H1 (cell line): Measurements from ENCODE around the gene TRIM50. TPM values are rescaled to one million over a fixed set of nuclear protein-coding genes. Genes with fewer than 3 reads are reported as not detected.

ENCODE experiments used
- CTCF ChIA-PET: fragments of 300-600 bp; sonication (Branson Sonifier 250); formaldehyde crosslinking; loops from one replicate; lab custom pipeline; 2021; ENCODE audit not compliant: partially characterized antibody; lab: Charles Lee
- POLR2A ChIA-PET: fragments of 300-600 bp; sonication (Branson Sonifier 250); formaldehyde crosslinking; loops from one replicate; lab custom pipeline; 2021; ENCODE audit warnings: inconsistent platforms; ENCODE audit not compliant: partially characterized antibody; lab: Charles Lee
- DNase-seq, 2 experiments: peaks; one replicate each; pipeline versions ENCODE4 v3.0.0 to v3.0.0-alpha.2; 2010 to 2022; ENCODE audit warnings: low spot score in 2 of 2, low read depth in 1 of 2, mixed read lengths in 1 of 2
- FAIRE-seq: peaks from 2 replicates; lab custom pipeline; 2011; peaks lifted over from hg19 to GRCh38; lab: Jason Lieb, UNC
- H2AFZ ChIP-seq: 2 replicates; pipeline ENCODE4 v1.8.1; 2012; ENCODE audit warnings: low read length, inconsistent platforms
- H2AK5ac ChIP-seq: 2 replicates; pipeline ENCODE4 v1.6.1; 2013; ENCODE audit warnings: low read depth, low read length
- H2BK120ac ChIP-seq: replicated peaks from 2 replicates; pipeline ENCODE3; 2013; ENCODE audit warnings: low read depth, low read length, inconsistent platforms
- H2BK12ac ChIP-seq: 2 replicates; pipeline ENCODE4 v1.6.1; 2013; ENCODE audit warnings: low read depth, low read length
- H2BK15ac ChIP-seq: 2 replicates; pipeline ENCODE4 v1.6.1; 2013; ENCODE audit warnings: low read length
- H2BK20ac ChIP-seq: 2 replicates; pipeline ENCODE4 v1.6.1; 2013; ENCODE audit warnings: low read length
- H2BK5ac ChIP-seq: 2 replicates; pipeline ENCODE4 v1.6.1; 2013; ENCODE audit warnings: low read depth, low read length
- H3K14ac ChIP-seq: 2 replicates; pipeline ENCODE4 v1.6.1; 2013; ENCODE audit warnings: inconsistent platforms; ENCODE audit not compliant: insufficient read length
- H3K18ac ChIP-seq: 2 replicates; pipeline ENCODE4 v1.6.1; 2013; ENCODE audit warnings: low read length; ENCODE audit errors: extremely low read depth
- H3K23ac ChIP-seq: 2 replicates; pipeline ENCODE4 v1.6.1; 2013; ENCODE audit warnings: inconsistent platforms; ENCODE audit not compliant: insufficient read length
- H3K23me2 ChIP-seq: 2 replicates; pipeline ENCODE4 v1.6.1; 2013; ENCODE audit warnings: low read depth, low read length
- H3K27ac ChIP-seq: 2 replicates; pipeline ENCODE4 v1.6.1; 2011; ENCODE audit warnings: low read depth, low read length, inconsistent platforms
- H3K27me3 ChIP-seq, 4 experiments: replicated peaks in 1 of 4; 1 replicate in 1 of 4; 2 replicates in 3 of 4; pipeline versions ENCODE4 v1.6.1 to v1.8.1; 2011 to 2013; ENCODE audit warnings: low read length in 3 of 4, mild to moderate bottlenecking in 3 of 4, inconsistent platforms in 2 of 4, mixed read lengths in 2 of 4, moderate library complexity in 1 of 4; ENCODE audit not compliant: control insufficient read depth in 3 of 4, insufficient read depth in 3 of 4; ENCODE audit errors: extremely low read depth in 1 of 4
- H3K36me3 ChIP-seq, 4 experiments: 2 replicates each; pipeline versions ENCODE4 v1.6.1 to v1.8.1; 2011 to 2013; ENCODE audit warnings: mild to moderate bottlenecking in 4 of 4, low read length in 3 of 4, moderate library complexity in 2 of 4, control low read depth in 1 of 4, inconsistent platforms in 1 of 4; ENCODE audit not compliant: insufficient read depth in 4 of 4, control insufficient read depth in 2 of 4
- H3K4ac ChIP-seq: replicated peaks from 2 replicates; pipeline ENCODE3; 2013; ENCODE audit warnings: low read length, low read depth, mixed read lengths, inconsistent platforms; ENCODE audit not compliant: insufficient read length
- H3K4me1 ChIP-seq, 4 experiments: replicated peaks in 1 of 4; 1 replicate in 1 of 4; 2 replicates in 3 of 4; pipeline versions ENCODE4 v1.6.1 to v1.8.1; 2011 to 2013; ENCODE audit warnings: low read length in 3 of 4, inconsistent platforms in 2 of 4, mixed read lengths in 1 of 4; ENCODE audit not compliant: insufficient read depth in 4 of 4, control insufficient read depth in 3 of 4
- H3K4me2 ChIP-seq, 2 experiments: 2 replicates each; pipeline versions ENCODE4 v1.6.1 to v1.8.1; 2011 to 2013; ENCODE audit warnings: low read depth in 2 of 2, low read length in 2 of 2, control low read depth in 1 of 2, inconsistent platforms in 1 of 2, mild to moderate bottlenecking in 1 of 2; ENCODE audit not compliant: insufficient read depth in 1 of 2
- H3K4me3 ChIP-seq, 4 experiments: fragments of 200-600, 300-600 bp in 1 of 4; sonication (generic), shearing (Covaris generic), sonication (Bioruptor Twin) in 1 of 4; 2 replicates each; pipeline versions ENCODE4 v1.5.1 to v1.8.1; 2011 to 2016; ENCODE audit warnings: low read length in 4 of 4, low read depth in 3 of 4, control low read depth in 2 of 4, inconsistent platforms in 2 of 4, mild to moderate bottlenecking in 2 of 4, mixed read lengths in 1 of 4, moderate library complexity in 1 of 4; ENCODE audit not compliant: insufficient read depth in 2 of 4; ENCODE audit errors: extremely low read depth in 1 of 4
- H3K56ac ChIP-seq: replicated peaks from 2 replicates; pipeline ENCODE3; 2013; ENCODE audit warnings: low read depth, mild to moderate bottlenecking, mixed read lengths, low read length, inconsistent platforms; ENCODE audit not compliant: insufficient read length
- H3K79me1 ChIP-seq: 2 replicates; pipeline ENCODE4 v1.6.1; 2013; ENCODE audit warnings: low read depth, low read length, control low read depth
- H3K79me2 ChIP-seq, 2 experiments: 2 replicates each; pipeline versions ENCODE4 v1.6.1 to v1.8.1; 2012 to 2013; ENCODE audit warnings: low read length in 2 of 2, mild to moderate bottlenecking in 2 of 2, inconsistent platforms in 1 of 2; ENCODE audit not compliant: insufficient read depth in 2 of 2, control insufficient read depth in 1 of 2
- H3K9ac ChIP-seq, 4 experiments: replicated peaks in 1 of 4; 1 replicate in 1 of 4; 2 replicates in 3 of 4; pipeline versions ENCODE4 v1.6.1 to v1.8.1; 2011 to 2013; ENCODE audit warnings: low read depth in 3 of 4, low read length in 3 of 4, control low read depth in 2 of 4, mild to moderate bottlenecking in 2 of 4, moderate library complexity in 2 of 4, inconsistent platforms in 1 of 4; ENCODE audit errors: extremely low read depth in 1 of 4
- H3K9me3 ChIP-seq, 2 experiments: 2 replicates each; pipeline versions ENCODE4 v1.6.1 to v1.8.1; 2012 to 2013; ENCODE audit warnings: mild to moderate bottlenecking in 2 of 2, moderate library complexity in 2 of 2, control low read depth in 1 of 2, inconsistent platforms in 1 of 2, low read depth in 1 of 2, low read length in 1 of 2, mixed read lengths in 1 of 2; ENCODE audit not compliant: insufficient read depth in 2 of 2
- H4K20me1 ChIP-seq, 2 experiments: replicated peaks in 1 of 2; 2 replicates each; pipeline versions ENCODE3 to v1.8.1; 2011 to 2013; ENCODE audit warnings: inconsistent platforms in 2 of 2, low read length in 2 of 2, mild to moderate bottlenecking in 1 of 2; ENCODE audit not compliant: insufficient read depth in 2 of 2, control insufficient read depth in 1 of 2
- H4K5ac ChIP-seq: 2 replicates; pipeline ENCODE4 v1.6.1; 2013; ENCODE audit warnings: low read length, low read depth, mixed read lengths, inconsistent platforms; ENCODE audit not compliant: insufficient read length
- H4K8ac ChIP-seq: 2 replicates; pipeline ENCODE4 v1.8.0; 2013; ENCODE audit warnings: mild to moderate bottlenecking, moderate library complexity, low read length, inconsistent platforms; ENCODE audit not compliant: insufficient read depth; ENCODE audit errors: extremely low read depth
- H4K91ac ChIP-seq: replicated peaks from 2 replicates; pipeline ENCODE3; 2013; ENCODE audit warnings: low read length, mixed read lengths, inconsistent platforms; ENCODE audit not compliant: insufficient read length
- ATF3 ChIP-seq: IDR thresholded peaks from 2 replicates; pipeline ENCODE4 v1.6.1; 2011; ENCODE audit warnings: low read depth, mild to moderate bottlenecking, low read length; ENCODE audit not compliant: insufficient read depth
- BRCA1 ChIP-seq: IDR thresholded peaks from 2 replicates; pipeline ENCODE4 v1.6.1; 2012; ENCODE audit warnings: low read depth, low read length, improper control_type of control experiment
- CTCF ChIP-seq, 3 experiments: IDR thresholded peaks; 1 replicate in 2 of 3; 2 replicates in 1 of 3; pipeline versions ENCODE4 v1.5.1 to v1.6.1; 2011; ENCODE audit warnings: low read length in 3 of 3, mild to moderate bottlenecking in 3 of 3, inconsistent platforms in 2 of 3, low read depth in 1 of 3, moderate library complexity in 1 of 3; ENCODE audit not compliant: insufficient read depth in 1 of 3; ENCODE audit errors: control extremely low read depth in 1 of 3
- E2F6 ChIP-seq: IDR thresholded peaks from 2 replicates; pipeline ENCODE4 v1.6.1; 2012; ENCODE audit warnings: inconsistent platforms
- FOSL1 ChIP-seq: IDR thresholded peaks from 2 replicates; pipeline ENCODE4 v1.6.1; 2011; ENCODE audit warnings: mild to moderate bottlenecking, low read depth, low read length, moderate library complexity; ENCODE audit not compliant: insufficient read depth
- MAX ChIP-seq: IDR thresholded peaks from 2 replicates; pipeline ENCODE4 v1.6.1; 2012; ENCODE audit warnings: inconsistent platforms
- RAD21 ChIP-seq, 2 experiments: IDR thresholded peaks in 1 of 2; conservative IDR thresholded peaks in 1 of 2; 2 replicates each; pipeline ENCODE4 v1.6.1; 2011; ENCODE audit warnings: low read depth in 2 of 2, low read length in 2 of 2, improper control_type of control experiment in 1 of 2, inconsistent platforms in 1 of 2, mild to moderate bottlenecking in 1 of 2, moderate library complexity in 1 of 2
- SP2 ChIP-seq: IDR thresholded peaks from 2 replicates; pipeline ENCODE4 v1.6.1; 2012; ENCODE audit warnings: mild to moderate bottlenecking, low read length, inconsistent platforms
- WGBS, 2 experiments: shearing (Covaris generic) in 1 of 2; methylation state at CpG; one replicate each; pipeline versions ENCODE4 v1.1.6 to v1.1.7; 2013 to 2015; ENCODE audit warnings: low lambda C conversion rate in 2 of 2, mixed read lengths in 2 of 2, inconsistent platforms in 1 of 2, low coverage in 1 of 2, missing lambda C conversion rate in 1 of 2; ENCODE audit not compliant: insufficient replicate concordance in 2 of 2, insufficient coverage in 1 of 2, insufficient read length in 1 of 2; ENCODE audit errors: extremely low coverage in 1 of 2, missing lambda C conversion rate in 1 of 2; 5-methylcytosine and 5-hydroxymethylcytosine counted together
- polyA plus RNA-seq, 7 experiments: library from polyadenylated mRNA; depleted of rRNA in 3 of 7; stranded (reverse) in 5 of 7; unstranded in 2 of 7; fragments of >200 nt in 5 of 7; fragments of 200-250 nt in 2 of 7; gene quantifications; 1 replicate in 5 of 7; 2 replicates in 1 of 7; 4 replicates in 1 of 7; pipeline versions ENCODE4 v1.2.1 to v1.2.3, GENCODE V29; 2011 to 2013; ENCODE audit warnings: missing spikeins in 2 of 7, mixed read lengths in 2 of 7
- total RNA-seq: library from RNA; stranded (reverse); fragmentation: NEBNext Ultra II Directional; extraction: Animal tissue kit (Norgen Biotek cat#: 25700); gene quantifications from 2 replicates; pipeline ENCODE4 v1.2.1, GENCODE V29; 2021

Gene TRIM50
- total and polyA plus RNA-seq, 2 of the 8 experiments (the other 6 are each of a cell fraction or from before 2014, with no cell fraction given), result 0.12 TPM; not detected in 1

- Histone ChIP-seq H3K4me2 (no peak overlapping the region), H3K14ac (no peak overlapping the region), H3K4ac (no peak overlapping the region), H4K20me1 (no peaks in the 10 kb centered on the region), H3K9me3 (no peaks in the 10 kb centered on the region), H2BK15ac (peak overlapping the region; percentile 94), H3K23ac (no peak overlapping the region), H4K91ac (no peak overlapping the region), H2BK20ac (no peak overlapping the region; the same call in 1 of the 2 replicates), H4K5ac (no peak overlapping the region), H2BK120ac (peak overlapping the region; percentile 45), H3K56ac (no peak overlapping the region), H3K9ac (no peak overlapping the region), H2BK5ac (no peak overlapping the region), H3K18ac (no peak overlapping the region), H2AK5ac (no peak overlapping the region), H4K8ac (no peak overlapping the region), H3K27me3 (no peaks in the 10 kb centered on the region; a peak in 1 of 7 replicates), H3K23me2 (no peaks in the 10 kb centered on the region), H3K4me1 (peaks cover 0 to 17% (median 4%) of the 10 kb centered on the region in 4 experiments; a peak in 5 of 7 replicates), H3K79me1 (no peaks in the 10 kb centered on the region), H3K36me3 (no peaks in the 10 kb centered on the region), H3K27ac (no peak overlapping the region), H2AFZ (peak overlapping the region; percentile 61; the same call in 1 of the 2 replicates), H3K4me3 (no peak overlapping the region), H2BK12ac (peak overlapping the region; percentile 94; the same call in 1 of the 2 replicates), H3K79me2 (no peaks in the 10 kb centered on the region)
- no peak for DNase-seq
- no peak for FAIRE-seq
- CTCF ChIA-PET, result interaction anchor here (0.8 to 3.7 kb wide), 15 partner anchors 10 to 114 kb away, joined by 3 to 36 read pairs (median 5); no protein-coding TSS in a partner anchor
- POLR2A ChIA-PET, result interaction anchor here (0.7 to 1.8 kb wide), 2 partner anchors 10 to 11 kb away, joined by 4 read pairs; no protein-coding TSS in a partner anchor
- WGBS, 2 experiments, result 90% methylated on average over 8 of the region's 8 CpGs; no CpG with 5 or more reads in 1 of the 2 experiments
- TF ChIP-seq BRCA1 (no peak), ATF3 (no peak), RAD21 (IDR thresholded peaks at IDR 0.05 in 1 of 2, conservative IDR thresholded peaks at IDR 0.05 in 1 of 2; ENCODE audit: low read depth in 2 of 2, low read length in 2 of 2) (peak; percentile 42 to 63), SP2 (no peak), FOSL1 (no peak), MAX (0 out of 2 replicates have a peak, but pooled peaks have one; percentile 55), E2F6 (peak; percentile 51; the same call in 1 of the 2 replicates), CTCF (IDR thresholded peaks at IDR 0.05; ENCODE audit: control extremely low read depth in 1 of 3, insufficient read depth in 1 of 3, low read depth in 1 of 3, low read length in 3 of 3) (peak in 2 of 3 experiments; percentile 48 to 59; a peak in 3 of 4 replicates)
These were observed 14.8 kb upstream of the TRIM50 start for GRCh38 chr7:73342645-73343044.
